ENCODE measurements around the gene DSCAML1.
A peak's percentile ranks its signal among the peaks of the same experiment; 100 is the strongest.

DSCAML1 gene

DNA sequence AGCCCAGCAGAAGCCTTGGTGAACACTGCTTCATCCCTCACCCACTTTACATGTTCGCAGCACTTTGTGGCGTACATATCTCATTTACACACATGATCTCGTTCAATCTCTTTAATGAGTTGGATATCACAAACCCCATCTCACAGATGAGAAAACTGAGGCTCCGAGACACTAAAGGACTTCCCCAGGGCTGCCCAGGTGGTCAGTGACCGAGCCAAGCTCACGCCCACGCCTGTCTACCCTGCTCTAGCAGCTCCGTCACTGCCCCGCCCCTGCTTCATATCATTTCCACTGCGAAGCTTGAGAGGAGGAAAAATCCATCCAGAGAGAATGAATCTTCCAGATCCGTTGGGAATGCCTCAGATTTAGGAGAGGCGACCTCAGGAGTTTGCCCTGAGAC is 11.8 kb upstream of the DSCAML1 start:
- no peaks in the 10 kb centered on the region for H4K20me1 ChIP-seq (ENCODE audit: insufficient read depth, low read length)
- no peaks in the 10 kb centered on the region for H3K27me3 ChIP-seq (ENCODE audit: low read depth, low read length)
- no peaks in the 10 kb centered on the region for H3K36me3 ChIP-seq (replicated peaks; ENCODE audit: low read depth, low read length)
- H3K9ac ChIP-seq (ENCODE audit: low read length), result peak overlapping the region; percentile 52; the same call in 1 of the 2 replicates
- peak overlapping the region; percentile 76 for H3K4me2 ChIP-seq (ENCODE audit: low read length)
- H3K4me1 ChIP-seq (ENCODE audit: low read length), result peaks cover 36% of the 10 kb centered on the region
- no peaks in the 10 kb centered on the region for H3K79me2 ChIP-seq (ENCODE audit: low read length)
- no peak overlapping the region for H3K27ac ChIP-seq (ENCODE audit: low read length)
- TF ChIP-seq, protein P1, sequence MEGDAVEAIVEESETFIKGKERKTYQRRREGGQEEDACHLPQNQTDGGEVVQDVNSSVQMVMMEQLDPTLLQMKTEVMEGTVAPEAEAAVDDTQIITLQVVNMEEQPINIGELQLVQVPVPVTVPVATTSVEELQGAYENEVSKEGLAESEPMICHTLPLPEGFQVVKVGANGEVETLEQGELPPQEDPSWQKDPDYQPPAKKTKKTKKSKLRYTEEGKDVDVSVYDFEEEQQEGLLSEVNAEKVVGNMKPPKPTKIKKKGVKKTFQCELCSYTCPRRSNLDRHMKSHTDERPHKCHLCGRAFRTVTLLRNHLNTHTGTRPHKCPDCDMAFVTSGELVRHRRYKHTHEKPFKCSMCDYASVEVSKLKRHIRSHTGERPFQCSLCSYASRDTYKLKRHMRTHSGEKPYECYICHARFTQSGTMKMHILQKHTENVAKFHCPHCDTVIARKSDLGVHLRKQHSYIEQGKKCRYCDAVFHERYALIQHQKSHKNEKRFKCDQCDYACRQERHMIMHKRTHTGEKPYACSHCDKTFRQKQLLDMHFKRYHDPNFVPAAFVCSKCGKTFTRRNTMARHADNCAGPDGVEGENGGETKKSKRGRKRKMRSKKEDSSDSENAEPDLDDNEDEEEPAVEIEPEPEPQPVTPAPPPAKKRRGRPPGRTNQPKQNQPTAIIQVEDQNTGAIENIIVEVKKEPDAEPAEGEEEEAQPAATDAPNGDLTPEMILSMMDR (IDR thresholded peaks at IDR 0.05; ENCODE audit: low read depth, low read length), result no peak
- TF ChIP-seq EZH2phosphoT487 (IDR thresholded peaks at IDR 0.05; ENCODE audit: low read depth), result no peak
- H3K9me3 ChIP-seq (ENCODE audit: insufficient read depth, low read length), result no peaks in the 10 kb centered on the region
- peak overlapping the region; percentile 81; the same call in 1 of the 2 replicates for H2AFZ ChIP-seq (ENCODE audit: low read depth, low read length)
- peak overlapping the region; percentile 68 for H3K4me3 ChIP-seq (ENCODE audit: low read length)

DNA sequence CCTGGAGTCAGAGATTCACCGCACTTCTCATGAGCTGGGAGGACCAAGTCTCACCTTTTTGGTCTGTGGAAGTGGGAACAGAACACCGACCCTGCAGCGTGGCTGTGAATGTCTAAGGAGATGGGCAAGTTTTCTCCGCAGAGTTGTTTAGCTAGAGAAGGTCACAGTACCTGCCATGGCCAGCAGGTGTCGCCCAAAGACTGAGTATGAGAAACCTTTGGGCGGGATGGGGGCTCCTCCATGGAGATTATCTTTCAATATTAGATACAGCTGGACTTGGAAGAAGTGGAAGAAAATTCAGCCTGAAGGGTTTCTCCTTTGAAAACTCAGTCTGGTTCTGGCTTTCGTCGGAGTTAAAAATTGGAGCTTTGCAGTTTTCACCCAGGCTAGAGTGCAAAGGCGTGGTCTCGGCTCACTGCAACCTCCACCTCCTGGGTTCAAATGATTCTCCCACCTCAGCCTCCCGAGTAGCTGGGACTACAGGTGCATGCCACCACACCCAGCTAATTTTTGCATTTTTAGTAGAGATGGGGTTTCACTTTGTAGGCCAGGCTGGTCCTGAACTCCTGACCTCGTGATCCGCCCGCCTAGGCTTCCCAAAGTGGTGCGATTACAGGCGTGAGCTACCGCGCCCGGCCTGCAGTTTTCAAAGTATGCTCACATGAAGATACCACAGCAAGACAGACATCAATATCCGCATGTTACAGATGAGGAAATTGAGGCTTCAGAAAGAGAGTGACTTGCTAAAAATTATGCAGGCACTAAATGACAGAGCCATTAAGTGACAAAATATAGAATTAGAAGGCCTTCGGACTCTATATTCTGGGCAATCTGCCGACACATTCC is 10.7 kb upstream of the DSCAML1 start:
- no peaks in the 10 kb centered on the region for H4K20me1 ChIP-seq (ENCODE audit: insufficient read depth, low read length)

DNA sequence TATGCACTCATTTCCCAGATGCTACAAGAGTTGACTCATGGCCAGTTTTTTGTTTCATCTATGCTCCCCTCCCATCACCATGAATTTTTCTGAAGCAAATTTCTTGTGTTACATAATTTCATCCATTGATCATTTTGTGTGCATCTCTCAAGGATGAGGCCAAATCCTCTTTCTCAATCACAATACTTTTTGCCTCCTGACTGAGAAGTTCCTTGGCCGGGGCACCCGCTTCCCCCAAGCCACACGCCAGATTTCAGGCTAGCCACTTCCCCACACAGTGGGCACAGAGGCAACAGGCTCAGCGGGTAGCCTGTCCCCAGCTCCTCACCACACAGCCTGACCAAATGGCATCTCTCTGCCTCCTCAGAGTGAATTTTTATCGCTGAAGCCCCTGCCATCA is 9.8 kb upstream of the DSCAML1 start:
- H3K79me2 ChIP-seq (ENCODE audit: low read length), result no peaks in the 10 kb centered on the region
- H3K9me3 ChIP-seq (ENCODE audit: insufficient read depth, low read length), result no peaks in the 10 kb centered on the region
- TF ChIP-seq, protein P1 (IDR thresholded peaks at IDR 0.05; ENCODE audit: low read depth, low read length), result no peak
- no peak for TF ChIP-seq EZH2phosphoT487 (IDR thresholded peaks at IDR 0.05; ENCODE audit: low read depth)
- no peaks in the 10 kb centered on the region for H3K36me3 ChIP-seq (replicated peaks; ENCODE audit: low read depth, low read length)
- H4K20me1 ChIP-seq (ENCODE audit: insufficient read depth, low read length), result no peaks in the 10 kb centered on the region
- H3K9ac ChIP-seq (ENCODE audit: low read length), result peak overlapping the region; percentile 26; the same call in 1 of the 2 replicates
- H2AFZ ChIP-seq (ENCODE audit: low read depth, low read length), result no peak overlapping the region
- H3K27me3 ChIP-seq (ENCODE audit: low read depth, low read length), result no peaks in the 10 kb centered on the region
- H3K4me1 ChIP-seq (ENCODE audit: low read length), result peaks cover 29% of the 10 kb centered on the region
- H3K4me2 ChIP-seq (ENCODE audit: low read length), result peak overlapping the region; percentile 65; the same call in 1 of the 2 replicates
- H3K4me3 ChIP-seq (ENCODE audit: low read length), result no peak overlapping the region
- H3K27ac ChIP-seq (ENCODE audit: low read length), result no peak overlapping the region

More for the DNA sequence above, 10.7 kb upstream of the DSCAML1 start:
- Histone ChIP-seq H3K4me1 (ENCODE audit: low read length) (peaks cover 29% of the 10 kb centered on the region), H3K27ac (ENCODE audit: low read length) (no peak overlapping the region), H3K4me3 (ENCODE audit: low read length) (peak overlapping the region; percentile 39; the same call in 1 of the 2 replicates), H3K9me3 (ENCODE audit: insufficient read depth, low read length) (no peaks in the 10 kb centered on the region), H2AFZ (ENCODE audit: low read depth, low read length) (peak overlapping the region; percentile 41; the same call in 1 of the 2 replicates), H3K36me3 (replicated peaks; ENCODE audit: low read depth, low read length) (no peaks in the 10 kb centered on the region), H3K9ac (ENCODE audit: low read length) (peak overlapping the region; percentile 26; the same call in 1 of the 2 replicates), H3K79me2 (ENCODE audit: low read length) (no peaks in the 10 kb centered on the region), H3K27me3 (ENCODE audit: low read depth, low read length) (no peaks in the 10 kb centered on the region), H3K4me2 (ENCODE audit: low read length) (peak overlapping the region; percentile 65)
- TF ChIP-seq, protein P1 (IDR thresholded peaks at IDR 0.05; ENCODE audit: low read depth, low read length), result peak; percentile 94
- no peak for TF ChIP-seq EZH2phosphoT487 (IDR thresholded peaks at IDR 0.05; ENCODE audit: low read depth)

DNA sequence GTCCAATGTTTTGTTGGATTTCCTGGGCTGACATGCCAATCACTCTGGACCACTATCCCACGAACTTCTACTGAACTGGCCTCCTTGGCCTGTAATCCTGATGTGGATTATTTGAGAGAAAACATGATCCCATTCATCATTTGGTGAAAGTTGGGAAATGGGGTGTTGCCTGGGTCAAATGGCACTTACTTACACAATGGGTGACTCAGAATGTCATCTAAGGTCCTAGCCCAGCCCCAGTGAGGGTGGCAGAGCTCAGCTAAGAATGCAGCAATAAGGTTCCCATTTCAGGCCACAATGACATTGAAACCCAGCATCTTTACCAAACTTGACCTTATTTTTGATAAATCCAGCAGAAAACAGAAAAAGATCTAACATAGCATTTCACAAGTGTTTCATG is 8.0 kb upstream of the DSCAML1 start:
- Histone ChIP-seq H3K9me3 (ENCODE audit: insufficient read depth, low read length) (no peaks in the 10 kb centered on the region), H3K4me2 (ENCODE audit: low read length) (no peak overlapping the region), H3K36me3 (replicated peaks; ENCODE audit: low read depth, low read length) (no peaks in the 10 kb centered on the region), H3K4me3 (ENCODE audit: low read length) (no peak overlapping the region), H3K27me3 (ENCODE audit: low read depth, low read length) (no peaks in the 10 kb centered on the region), H3K27ac (ENCODE audit: low read length) (no peak overlapping the region), H3K79me2 (ENCODE audit: low read length) (no peaks in the 10 kb centered on the region), H2AFZ (ENCODE audit: low read depth, low read length) (no peak overlapping the region), H3K4me1 (ENCODE audit: low read length) (peaks cover 29% of the 10 kb centered on the region), H3K9ac (ENCODE audit: low read length) (no peak overlapping the region), H4K20me1 (ENCODE audit: insufficient read depth, low read length) (no peaks in the 10 kb centered on the region)
- no peak for TF ChIP-seq EZH2phosphoT487 (IDR thresholded peaks at IDR 0.05; ENCODE audit: low read depth)
- TF ChIP-seq, protein P1 (IDR thresholded peaks at IDR 0.05; ENCODE audit: low read depth, low read length), result no peak
